Measurements from ENCODE around the gene SFRP5.

DNA sequence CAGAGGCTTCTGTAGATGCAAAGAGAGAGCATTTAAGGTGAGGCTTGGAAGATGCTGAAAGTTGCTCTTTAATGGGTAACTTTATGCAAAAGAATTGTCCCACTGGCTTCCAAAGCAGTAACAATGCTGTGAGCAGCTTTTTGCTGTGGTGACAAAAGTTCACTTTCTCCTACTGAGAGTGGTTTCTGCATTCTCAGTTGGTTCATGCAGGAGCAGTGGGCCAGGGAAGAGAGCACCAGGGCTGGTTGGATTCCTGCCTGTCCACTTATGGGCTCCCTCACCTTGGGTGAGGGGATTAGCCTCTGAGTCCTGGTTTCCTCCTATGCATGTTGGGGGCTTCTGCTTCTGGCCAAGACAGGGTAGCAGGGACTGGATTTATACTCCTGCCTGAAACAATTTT is 46.8 kb upstream of the SFRP5 start:
- TF ChIP-seq CTCF (IDR thresholded peaks at IDR 0.05) (no peak), POLR2A (IDR thresholded peaks at IDR 0.05) (no peak)

Measured in lower leg skin (tissue), 3 donors.